Measurements from ENCODE around the gene VENTX.

DNA sequence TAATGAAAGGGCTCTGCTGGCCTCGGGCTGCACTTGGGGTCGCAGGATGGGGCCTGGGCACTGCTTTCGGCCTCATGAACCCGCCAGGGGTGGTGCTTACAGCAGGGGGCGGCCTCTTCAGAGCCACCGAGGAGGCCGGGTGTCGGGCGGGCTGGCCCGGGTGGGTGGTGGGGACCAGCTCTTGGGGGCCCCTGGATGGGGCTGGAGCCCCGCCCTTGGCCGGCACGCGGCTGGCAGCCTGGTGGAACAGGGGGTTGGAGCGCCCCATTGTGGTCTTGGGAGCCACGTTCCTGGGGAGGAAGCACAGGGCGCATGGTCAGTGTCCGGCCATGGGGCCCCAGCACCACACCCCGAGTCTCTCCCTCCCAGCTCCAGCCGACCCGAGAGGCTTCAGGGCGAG lies 30.2 kb downstream of the VENTX start:
- TF ChIP-seq, protein P1, sequence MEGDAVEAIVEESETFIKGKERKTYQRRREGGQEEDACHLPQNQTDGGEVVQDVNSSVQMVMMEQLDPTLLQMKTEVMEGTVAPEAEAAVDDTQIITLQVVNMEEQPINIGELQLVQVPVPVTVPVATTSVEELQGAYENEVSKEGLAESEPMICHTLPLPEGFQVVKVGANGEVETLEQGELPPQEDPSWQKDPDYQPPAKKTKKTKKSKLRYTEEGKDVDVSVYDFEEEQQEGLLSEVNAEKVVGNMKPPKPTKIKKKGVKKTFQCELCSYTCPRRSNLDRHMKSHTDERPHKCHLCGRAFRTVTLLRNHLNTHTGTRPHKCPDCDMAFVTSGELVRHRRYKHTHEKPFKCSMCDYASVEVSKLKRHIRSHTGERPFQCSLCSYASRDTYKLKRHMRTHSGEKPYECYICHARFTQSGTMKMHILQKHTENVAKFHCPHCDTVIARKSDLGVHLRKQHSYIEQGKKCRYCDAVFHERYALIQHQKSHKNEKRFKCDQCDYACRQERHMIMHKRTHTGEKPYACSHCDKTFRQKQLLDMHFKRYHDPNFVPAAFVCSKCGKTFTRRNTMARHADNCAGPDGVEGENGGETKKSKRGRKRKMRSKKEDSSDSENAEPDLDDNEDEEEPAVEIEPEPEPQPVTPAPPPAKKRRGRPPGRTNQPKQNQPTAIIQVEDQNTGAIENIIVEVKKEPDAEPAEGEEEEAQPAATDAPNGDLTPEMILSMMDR (IDR thresholded peaks at IDR 0.05; ENCODE audit: extremely low read depth in 1 of 2, insufficient read depth in 1 of 2, low read depth in 1 of 2, low read length in 2 of 2), result no peak
- no peak for TF ChIP-seq POLR2AphosphoS5 (IDR thresholded peaks at IDR 0.05; ENCODE audit: insufficient read depth, low read depth, low read length)
- TF ChIP-seq, protein P2, sequence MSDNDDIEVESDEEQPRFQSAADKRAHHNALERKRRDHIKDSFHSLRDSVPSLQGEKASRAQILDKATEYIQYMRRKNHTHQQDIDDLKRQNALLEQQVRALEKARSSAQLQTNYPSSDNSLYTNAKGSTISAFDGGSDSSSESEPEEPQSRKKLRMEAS (IDR thresholded peaks at IDR 0.05; ENCODE audit: insufficient read depth, insufficient read length), result no peak

Data from endothelial cell of umbilical vein (primary cell).